Activated CD8-positive, alpha-beta memory T cell treated with anti-CD3 and anti-CD28 coated beads, Interleukin-2, amount 10 ng/mL, durations not matched to agents 7 days and 5 days (primary cell): Measurements from ENCODE around the gene AHRR. TPM values are rescaled to one million over a fixed set of nuclear protein-coding genes. Genes with fewer than 3 reads are reported as not detected.
"Not testable (repeated sequence)": the region's sequence is repeated elsewhere in the genome, so short reads cannot be mapped to it uniquely, and the experiment has no call there.

Experiments
- ATAC-seq: fragments of 150-1000 bp; cut with Tn5 transposase; one replicate; pipeline ENCODE4 v1.10.0; 2021; ENCODE audit warnings: moderate library complexity
- CTCF ChIA-PET: fragments of 350-600 bp; sonication (Branson Sonifier 250); formaldehyde crosslinking; loops from one replicate; lab custom pipeline; 2021; ENCODE audit warnings: antibody characterized with exemption; lab: Charles Lee
- DNase-seq: peaks from one replicate; pipeline ENCODE4 v3.0.0-alpha.2; 2020
- H3K27ac Mint-ChIP-seq: one replicate; pipeline ENCODE4 v1.8.0; 2021; ENCODE audit warnings: mild to moderate bottlenecking, mixed read lengths
- H3K27me3 Mint-ChIP-seq: one replicate; pipeline ENCODE4 v1.8.0; 2021; ENCODE audit warnings: mixed read lengths
- H3K36me3 Mint-ChIP-seq: one replicate; pipeline ENCODE4 v1.8.0; 2021; ENCODE audit warnings: mild to moderate bottlenecking, mixed read lengths
- H3K4me1 Mint-ChIP-seq: one replicate; pipeline ENCODE4 v1.8.0; 2021; ENCODE audit warnings: mixed read lengths
- H3K4me3 Mint-ChIP-seq: one replicate; pipeline ENCODE4 v1.8.0; 2021; ENCODE audit warnings: mild to moderate bottlenecking, moderate library complexity, mixed read lengths
- H3K9me3 Mint-ChIP-seq: one replicate; pipeline ENCODE4 v1.8.0; 2022; ENCODE audit warnings: low read depth, mixed read lengths
- total RNA-seq, 2 experiments: library from RNA; stranded (reverse); gene quantifications; one replicate each; pipeline ENCODE4 v1.2.3, GENCODE V29; 2021

AHRR gene
- total RNA-seq, 2 experiments from 2014 or later = 56.8 to 64.0 TPM

- Mint-ChIP-seq H3K4me1 (peaks cover 7% of the 10 kb centered on the region), H3K4me3 (no peak overlapping the region), H3K27me3 (no peaks in the 10 kb centered on the region), H3K9me3 (no peaks in the 10 kb centered on the region), H3K27ac (no peak overlapping the region), H3K36me3 (peaks cover 10% of the 10 kb centered on the region)
- CTCF ChIA-PET = interaction anchor here (1.4 kb wide), 1 partner anchor 8 kb away, joined by 3 read pairs; no protein-coding TSS in a partner anchor
- DNase-seq (no peak), ATAC-seq (no peak)
Observed at GRCh38 chr5:308672-309271, 12.7 kb upstream of the AHRR start.

- H3K4me3 Mint-ChIP-seq, ATAC-seq, DNase-seq, H3K4me1 Mint-ChIP-seq, H3K27ac Mint-ChIP-seq, CTCF ChIA-PET, H3K27me3 Mint-ChIP-seq, H3K9me3 Mint-ChIP-seq: not testable (repeated sequence)
- peaks cover 12% of the 10 kb centered on the region for H3K36me3 Mint-ChIP-seq
Observed at GRCh38 chr5:309831-310230, 11.7 kb upstream of the AHRR start.

- Mint-ChIP-seq H3K27me3 (no peaks in the 10 kb centered on the region), H3K4me3 (no peak overlapping the region)
- CTCF ChIA-PET = interaction anchor here (1.4 kb wide), 1 partner anchor 10 kb away, joined by 3 read pairs; the partner anchor contains the start of gene AHRR
Observed at GRCh38 chr5:310516-310915, 11.0 kb upstream of the AHRR start.

GRCh38 chr5:310941-311434, 10.5 kb upstream of the AHRR start:
- CTCF ChIA-PET = interaction anchor here (1.4 kb wide), 1 partner anchor 10 kb away, joined by 3 read pairs; the partner anchor contains the start of gene AHRR
- Mint-ChIP-seq H3K9me3 (no peaks in the 10 kb centered on the region), H3K36me3 (peaks cover 12% of the 10 kb centered on the region), H3K4me3 (no peak overlapping the region), H3K27ac (no peak overlapping the region), H3K4me1 (peaks cover 7% of the 10 kb centered on the region), H3K27me3 (no peaks in the 10 kb centered on the region)
- no peak for DNase-seq
- no peak for ATAC-seq

More at GRCh38 chr5:310516-310915, 11.0 kb upstream of the AHRR start:
- no peaks in the 10 kb centered on the region for H3K9me3 Mint-ChIP-seq
- peaks cover 7% of the 10 kb centered on the region for H3K4me1 Mint-ChIP-seq
- H3K36me3 Mint-ChIP-seq = peaks cover 12% of the 10 kb centered on the region
- no peak overlapping the region for H3K27ac Mint-ChIP-seq
- no peak for ATAC-seq
- no peak for DNase-seq

GRCh38 chr5:311963-312362, 9.6 kb upstream of the AHRR start:
- Mint-ChIP-seq H3K27ac (no peak overlapping the region), H3K27me3 (no peaks in the 10 kb centered on the region), H3K4me1 (peaks cover 7% of the 10 kb centered on the region), H3K9me3 (no peaks in the 10 kb centered on the region), H3K4me3 (no peak overlapping the region), H3K36me3 (peaks cover 6% of the 10 kb centered on the region)
- CTCF ChIA-PET = interaction anchor here (1.4 kb wide), 1 partner anchor 9 kb away, joined by 3 read pairs; the partner anchor contains the start of gene AHRR
- no peak for ATAC-seq
- no peak for DNase-seq

GRCh38 chr5:312845-313244, 8.7 kb upstream of the AHRR start:
- ATAC-seq (no peak), DNase-seq (no peak)
- CTCF ChIA-PET = interaction anchor here (1.2 kb wide), 1 partner anchor 112 kb away, joined by 3 read pairs; no protein-coding TSS in a partner anchor
- Mint-ChIP-seq H3K9me3 (no peaks in the 10 kb centered on the region), H3K27me3 (no peaks in the 10 kb centered on the region), H3K27ac (no peak overlapping the region), H3K4me1 (peaks cover 9% of the 10 kb centered on the region), H3K36me3 (peaks cover 6% of the 10 kb centered on the region), H3K4me3 (no peak overlapping the region)

GRCh38 chr5:313265-313664, 8.2 kb upstream of the AHRR start:
- DNase-seq = no peak
- H3K36me3 Mint-ChIP-seq = peaks cover 6% of the 10 kb centered on the region
- no peak overlapping the region for H3K4me3 Mint-ChIP-seq
- no peaks in the 10 kb centered on the region for H3K9me3 Mint-ChIP-seq
- no peaks in the 10 kb centered on the region for H3K27me3 Mint-ChIP-seq
- no peak for ATAC-seq
- CTCF ChIA-PET = interaction anchor here (1.2 kb wide), 1 partner anchor 111 kb away, joined by 3 read pairs; no protein-coding TSS in a partner anchor
- H3K27ac Mint-ChIP-seq = no peak overlapping the region
- H3K4me1 Mint-ChIP-seq = peaks cover 9% of the 10 kb centered on the region

GRCh38 chr5:313806-314376, 7.6 kb upstream of the AHRR start:
- no peak overlapping the region for H3K4me3 Mint-ChIP-seq
- no peak for DNase-seq
- H3K9me3 Mint-ChIP-seq = no peaks in the 10 kb centered on the region
- no peak overlapping the region for H3K27ac Mint-ChIP-seq
- peaks cover 6% of the 10 kb centered on the region for H3K36me3 Mint-ChIP-seq
- CTCF ChIA-PET = interaction anchor here (1.1 to 1.3 kb wide), 2 partner anchors 117 to 158 kb away, joined by 3 read pairs; no protein-coding TSS in a partner anchor
- peaks cover 9% of the 10 kb centered on the region for H3K4me1 Mint-ChIP-seq
- H3K27me3 Mint-ChIP-seq = no peaks in the 10 kb centered on the region
- ATAC-seq = no peak

- DNase-seq = no peak
- H3K4me3 Mint-ChIP-seq = no peak overlapping the region
- no peak overlapping the region for H3K27ac Mint-ChIP-seq
- no peaks in the 10 kb centered on the region for H3K9me3 Mint-ChIP-seq
- CTCF ChIA-PET = interaction anchor here (1.1 to 2.5 kb wide), 3 partner anchors 116 to 157 kb away, joined by 3 to 8 read pairs (median 3); no protein-coding TSS in a partner anchor
- no peak for ATAC-seq
- H3K4me1 Mint-ChIP-seq = peaks cover 15% of the 10 kb centered on the region
- peaks cover 6% of the 10 kb centered on the region for H3K36me3 Mint-ChIP-seq
- peaks cover 6% of the 10 kb centered on the region for H3K27me3 Mint-ChIP-seq
Observed at GRCh38 chr5:314676-315487, 6.6 kb upstream of the AHRR start.

- Mint-ChIP-seq H3K4me3 (no peak overlapping the region), H3K36me3 (peaks cover 6% of the 10 kb centered on the region), H3K27ac (no peak overlapping the region), H3K4me1 (peaks cover 19% of the 10 kb centered on the region), H3K27me3 (peaks cover 12% of the 10 kb centered on the region), H3K9me3 (no peaks in the 10 kb centered on the region)
- DNase-seq = no peak
- CTCF ChIA-PET = interaction anchor here (1.5 to 2.5 kb wide), 9 partner anchors 19 to 136 kb away, joined by 4 to 44 read pairs (median 8); no protein-coding TSS in a partner anchor
- ATAC-seq = no peak
Observed at GRCh38 chr5:315488-316209, 5.9 kb upstream of the AHRR start.

GRCh38 chr5:316210-317085, 5.1 kb upstream of the AHRR start:
- H3K27ac Mint-ChIP-seq = no peak overlapping the region
- peaks cover 13% of the 10 kb centered on the region for H3K27me3 Mint-ChIP-seq
- no peak for DNase-seq

More at GRCh38 chr5:316210-317085, 5.1 kb upstream of the AHRR start:
- H3K4me1 Mint-ChIP-seq = peaks cover 14% of the 10 kb centered on the region
- CTCF ChIA-PET = interaction anchor here (0.7 to 2.5 kb wide), 38 partner anchors 8 to 296 kb away, joined by 3 to 44 read pairs (median 4); partner anchors contain the start of gene CEP72
- no peaks in the 10 kb centered on the region for H3K9me3 Mint-ChIP-seq
- peaks cover 2% of the 10 kb centered on the region for H3K36me3 Mint-ChIP-seq
- ATAC-seq = no peak
- H3K4me3 Mint-ChIP-seq = no peak overlapping the region
